Measurements from ENCODE around the gene MYBPHL.
"Not testable (repeated sequence)": the region's sequence is repeated elsewhere in the genome, so short reads cannot be mapped to it uniquely, and the experiment has no call there.

The MYBPHL gene

GRCh38 chr1:109306832-109307273 is at the start of gene MYBPHL:
MYBPHL (minus strand) TSS chr1:109307011; CDS start chr1:109306991, 20 bp downstream.
- no peak for DNase-seq

- no peak for DNase-seq
Measured at GRCh38 chr1:109356505-109356904, 49.7 kb upstream of the MYBPHL start.

- no peak for DNase-seq
Measured at GRCh38 chr1:109354929-109355328, 48.1 kb upstream of the MYBPHL start.

- no peak for DNase-seq
Measured at GRCh38 chr1:109351457-109351856, 44.6 kb upstream of the MYBPHL start.

- no peak for DNase-seq
Measured at GRCh38 chr1:109350655-109351054, 43.8 kb upstream of the MYBPHL start.

- DNase-seq = no peak
Measured at GRCh38 chr1:109350182-109350581, 43.4 kb upstream of the MYBPHL start.

- DNase-seq = no peak
Measured at GRCh38 chr1:109347511-109347910, 40.7 kb upstream of the MYBPHL start.

- DNase-seq = no peak
Measured at GRCh38 chr1:109341944-109342930, 35.4 kb upstream of the MYBPHL start.

- no peak for DNase-seq
Measured at GRCh38 chr1:109338608-109339007, 31.8 kb upstream of the MYBPHL start.

- DNase-seq = no peak
Measured at GRCh38 chr1:109338091-109338490, 31.3 kb upstream of the MYBPHL start.

- DNase-seq = no peak
Measured at GRCh38 chr1:109335091-109335490, 28.3 kb upstream of the MYBPHL start.

GRCh38 chr1:109331113-109331512 is 24.3 kb upstream of the MYBPHL start:
- no peak for DNase-seq

GRCh38 chr1:109327285-109327684 is 20.5 kb upstream of the MYBPHL start:
- DNase-seq = no peak

GRCh38 chr1:109322974-109323373 is 16.2 kb upstream of the MYBPHL start:
- DNase-seq = no peak

- DNase-seq = no peak
Measured at GRCh38 chr1:109319114-109319513, 12.3 kb upstream of the MYBPHL start.

- no peak for DNase-seq
Measured at GRCh38 chr1:109316506-109316905, 9.7 kb upstream of the MYBPHL start.

- no peak for DNase-seq
Measured at GRCh38 chr1:109315288-109315687, 8.5 kb upstream of the MYBPHL start.

- DNase-seq = no peak
Measured at GRCh38 chr1:109314795-109315194, 8.0 kb upstream of the MYBPHL start.

- DNase-seq = no peak
Measured at GRCh38 chr1:109312978-109313775, 6.4 kb upstream of the MYBPHL start.

GRCh38 chr1:109312246-109312645 is 5.4 kb upstream of the MYBPHL start:
- DNase-seq = no peak

- no peak for DNase-seq
Measured at GRCh38 chr1:109309347-109309746, 2.5 kb upstream of the MYBPHL start.

- DNase-seq = no peak
Measured at GRCh38 chr1:109307274-109308021, 637 bp upstream of the MYBPHL start.

- not testable (repeated sequence) for DNase-seq
Measured at GRCh38 chr1:109305991-109306390, 820 bp downstream of the MYBPHL start.

Data from activated CD4-positive, CD25-positive, alpha-beta regulatory T cell (primary cell).